GM23338 (cell line): ENCODE results near the gene HES7.

ENCODE experiments used
- CREB1 ChIP-seq: fragments of 250-450 bp; sonication (Bioruptor Pico); IDR thresholded peaks from 2 replicates; pipeline ENCODE4 v1.5.0; 2020; ENCODE audit warnings: low read depth, mild to moderate bottlenecking, moderate library complexity
- EZH2 ChIP-seq: fragments of 200-600 bp; sonication (generic); IDR thresholded peaks from one replicate; pipeline ENCODE4 v1.8.0; 2017; ENCODE audit warnings: antibody characterized with exemption, mild to moderate bottlenecking, low read depth; ENCODE audit not compliant: unreplicated experiment
- EZH2phosphoT487 ChIP-seq: fragments of 200-600 bp; sonication (generic); IDR thresholded peaks from one replicate; pipeline ENCODE4 v1.8.1; 2018; ENCODE audit warnings: antibody characterized with exemption; ENCODE audit not compliant: unreplicated experiment
- JUNB ChIP-seq: IDR thresholded peaks from one replicate; pipeline ENCODE4 v1.6.1; 2016; ENCODE audit warnings: antibody characterized with exemption; ENCODE audit not compliant: unreplicated experiment
- NANOG ChIP-seq: IDR thresholded peaks from 2 replicates; pipeline ENCODE4 v1.6.1; 2016; ENCODE audit warnings: antibody characterized with exemption, borderline replicate concordance
- POLR2AphosphoS5 ChIP-seq: IDR thresholded peaks from 2 replicates; pipeline ENCODE4 v1.6.1; 2016; ENCODE audit warnings: antibody characterized with exemption, low read depth
- STAT1 ChIP-seq: IDR thresholded peaks from one replicate; pipeline ENCODE4 v1.6.1; 2016; ENCODE audit warnings: antibody characterized with exemption; ENCODE audit not compliant: unreplicated experiment
- ZNF114 ChIP-seq: fragments of 250-450 bp; sonication (Bioruptor Pico); IDR thresholded peaks from 2 replicates; pipeline ENCODE4 v1.5.0; 2020; ENCODE audit warnings: mild to moderate bottlenecking, moderate library complexity
- TF ChIP-seq, protein P1 (sequence below), 2 experiments: fragments of 200-600 bp in 1 of 2; sonication (generic) in 1 of 2; conservative IDR thresholded peaks; 2 replicates each; pipeline versions ENCODE4 v1.5.1 to v1.6.1; 2016 to 2017; ENCODE audit warnings: antibody characterized with exemption in 2 of 2, low read depth in 2 of 2, mild to moderate bottlenecking in 2 of 2, moderate library complexity in 1 of 2
- TF ChIP-seq, protein P2 (sequence below): IDR thresholded peaks from one replicate; pipeline ENCODE4 v1.6.1; 2018; ENCODE audit warnings: antibody characterized with exemption; ENCODE audit not compliant: unreplicated experiment
- TF ChIP-seq, protein P3 (sequence below): IDR thresholded peaks from 2 replicates; pipeline ENCODE4 v1.6.1; 2016; ENCODE audit warnings: antibody characterized with exemption

DNA sequence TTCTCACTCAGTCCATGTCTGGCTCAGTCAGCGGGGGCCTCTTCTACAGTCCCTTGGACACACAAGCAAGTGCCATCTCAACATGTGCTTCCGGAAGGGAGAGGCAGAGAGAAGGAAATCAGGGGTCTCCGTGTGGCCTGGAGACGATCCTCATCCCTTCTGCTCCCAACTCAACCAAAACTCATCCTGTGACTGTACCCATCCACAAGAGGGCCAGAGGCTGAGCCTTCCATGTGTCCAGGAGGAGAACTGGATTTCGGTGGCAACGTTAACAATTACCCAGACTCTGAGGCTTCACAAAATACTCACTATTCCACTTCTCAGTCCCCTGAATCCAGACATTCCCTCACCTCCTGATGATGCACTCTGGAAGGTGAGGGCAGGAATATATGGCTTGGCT, 28.5 kb downstream of the HES7 start:
- TF ChIP-seq, protein P1, sequence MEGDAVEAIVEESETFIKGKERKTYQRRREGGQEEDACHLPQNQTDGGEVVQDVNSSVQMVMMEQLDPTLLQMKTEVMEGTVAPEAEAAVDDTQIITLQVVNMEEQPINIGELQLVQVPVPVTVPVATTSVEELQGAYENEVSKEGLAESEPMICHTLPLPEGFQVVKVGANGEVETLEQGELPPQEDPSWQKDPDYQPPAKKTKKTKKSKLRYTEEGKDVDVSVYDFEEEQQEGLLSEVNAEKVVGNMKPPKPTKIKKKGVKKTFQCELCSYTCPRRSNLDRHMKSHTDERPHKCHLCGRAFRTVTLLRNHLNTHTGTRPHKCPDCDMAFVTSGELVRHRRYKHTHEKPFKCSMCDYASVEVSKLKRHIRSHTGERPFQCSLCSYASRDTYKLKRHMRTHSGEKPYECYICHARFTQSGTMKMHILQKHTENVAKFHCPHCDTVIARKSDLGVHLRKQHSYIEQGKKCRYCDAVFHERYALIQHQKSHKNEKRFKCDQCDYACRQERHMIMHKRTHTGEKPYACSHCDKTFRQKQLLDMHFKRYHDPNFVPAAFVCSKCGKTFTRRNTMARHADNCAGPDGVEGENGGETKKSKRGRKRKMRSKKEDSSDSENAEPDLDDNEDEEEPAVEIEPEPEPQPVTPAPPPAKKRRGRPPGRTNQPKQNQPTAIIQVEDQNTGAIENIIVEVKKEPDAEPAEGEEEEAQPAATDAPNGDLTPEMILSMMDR (conservative IDR thresholded peaks at IDR 0.05; ENCODE audit: low read depth in 2 of 2) = peak in 1 of 2 experiments; percentile 20; a peak in 2 of 4 replicates
- TF ChIP-seq STAT1 (no peak), EZH2phosphoT487 (no peak), EZH2 (no peak), CREB1 (CRISPR knock-in tag) (no peak), POLR2AphosphoS5 (no peak), JUNB (no peak), NANOG (no peak), ZNF114 (CRISPR knock-in tag) (no peak)
- TF ChIP-seq, protein P2, sequence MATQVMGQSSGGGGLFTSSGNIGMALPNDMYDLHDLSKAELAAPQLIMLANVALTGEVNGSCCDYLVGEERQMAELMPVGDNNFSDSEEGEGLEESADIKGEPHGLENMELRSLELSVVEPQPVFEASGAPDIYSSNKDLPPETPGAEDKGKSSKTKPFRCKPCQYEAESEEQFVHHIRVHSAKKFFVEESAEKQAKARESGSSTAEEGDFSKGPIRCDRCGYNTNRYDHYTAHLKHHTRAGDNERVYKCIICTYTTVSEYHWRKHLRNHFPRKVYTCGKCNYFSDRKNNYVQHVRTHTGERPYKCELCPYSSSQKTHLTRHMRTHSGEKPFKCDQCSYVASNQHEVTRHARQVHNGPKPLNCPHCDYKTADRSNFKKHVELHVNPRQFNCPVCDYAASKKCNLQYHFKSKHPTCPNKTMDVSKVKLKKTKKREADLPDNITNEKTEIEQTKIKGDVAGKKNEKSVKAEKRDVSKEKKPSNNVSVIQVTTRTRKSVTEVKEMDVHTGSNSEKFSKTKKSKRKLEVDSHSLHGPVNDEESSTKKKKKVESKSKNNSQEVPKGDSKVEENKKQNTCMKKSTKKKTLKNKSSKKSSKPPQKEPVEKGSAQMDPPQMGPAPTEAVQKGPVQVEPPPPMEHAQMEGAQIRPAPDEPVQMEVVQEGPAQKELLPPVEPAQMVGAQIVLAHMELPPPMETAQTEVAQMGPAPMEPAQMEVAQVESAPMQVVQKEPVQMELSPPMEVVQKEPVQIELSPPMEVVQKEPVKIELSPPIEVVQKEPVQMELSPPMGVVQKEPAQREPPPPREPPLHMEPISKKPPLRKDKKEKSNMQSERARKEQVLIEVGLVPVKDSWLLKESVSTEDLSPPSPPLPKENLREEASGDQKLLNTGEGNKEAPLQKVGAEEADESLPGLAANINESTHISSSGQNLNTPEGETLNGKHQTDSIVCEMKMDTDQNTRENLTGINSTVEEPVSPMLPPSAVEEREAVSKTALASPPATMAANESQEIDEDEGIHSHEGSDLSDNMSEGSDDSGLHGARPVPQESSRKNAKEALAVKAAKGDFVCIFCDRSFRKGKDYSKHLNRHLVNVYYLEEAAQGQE = no peak
- TF ChIP-seq, protein P3, sequence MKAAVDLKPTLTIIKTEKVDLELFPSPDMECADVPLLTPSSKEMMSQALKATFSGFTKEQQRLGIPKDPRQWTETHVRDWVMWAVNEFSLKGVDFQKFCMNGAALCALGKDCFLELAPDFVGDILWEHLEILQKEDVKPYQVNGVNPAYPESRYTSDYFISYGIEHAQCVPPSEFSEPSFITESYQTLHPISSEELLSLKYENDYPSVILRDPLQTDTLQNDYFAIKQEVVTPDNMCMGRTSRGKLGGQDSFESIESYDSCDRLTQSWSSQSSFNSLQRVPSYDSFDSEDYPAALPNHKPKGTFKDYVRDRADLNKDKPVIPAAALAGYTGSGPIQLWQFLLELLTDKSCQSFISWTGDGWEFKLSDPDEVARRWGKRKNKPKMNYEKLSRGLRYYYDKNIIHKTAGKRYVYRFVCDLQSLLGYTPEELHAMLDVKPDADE = no peak
